PC-3 (cell line): ENCODE results near the gene ZFP3.
"Not testable (repeated sequence)": the region's sequence is repeated elsewhere in the genome, so short reads cannot be mapped to it uniquely, and the experiment has no call there.

ENCODE experiments used
- EZH2 ChIP-seq: fragments of 300-600 bp; sonication (generic); IDR thresholded peaks from one replicate; pipeline ENCODE4 v1.6.1; 2017; ENCODE audit warnings: antibody characterized with exemption, mild to moderate bottlenecking, low read length; ENCODE audit not compliant: unreplicated experiment
- TF ChIP-seq, protein P1 (sequence below): fragments of 300-600 bp; sonication (generic); conservative IDR thresholded peaks from 2 replicates; pipeline ENCODE4 v1.5.1; 2017; ENCODE audit warnings: antibody characterized with exemption, low read depth, mild to moderate bottlenecking, low read length

DNA sequence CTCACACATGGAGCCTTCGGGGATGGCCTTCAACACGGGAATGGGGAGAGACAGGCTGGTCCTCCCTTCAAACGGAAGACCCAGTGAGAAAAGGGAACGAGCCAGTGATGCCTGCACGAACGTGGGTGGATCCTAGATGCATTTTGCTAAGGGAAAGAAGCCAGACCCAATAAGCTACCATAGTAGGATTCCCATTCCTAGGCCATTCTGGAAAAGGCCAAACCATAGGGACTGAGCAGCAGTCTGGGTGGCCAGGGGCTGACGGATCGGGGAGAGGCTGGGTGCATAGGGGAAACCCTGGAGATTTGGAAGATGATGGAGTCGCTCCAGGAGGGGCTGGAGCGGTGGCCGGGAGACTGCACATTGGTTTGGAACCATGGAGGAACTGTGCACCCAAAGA is 56.3 kb downstream of the ZFP3 start:
- TF ChIP-seq, protein P1, sequence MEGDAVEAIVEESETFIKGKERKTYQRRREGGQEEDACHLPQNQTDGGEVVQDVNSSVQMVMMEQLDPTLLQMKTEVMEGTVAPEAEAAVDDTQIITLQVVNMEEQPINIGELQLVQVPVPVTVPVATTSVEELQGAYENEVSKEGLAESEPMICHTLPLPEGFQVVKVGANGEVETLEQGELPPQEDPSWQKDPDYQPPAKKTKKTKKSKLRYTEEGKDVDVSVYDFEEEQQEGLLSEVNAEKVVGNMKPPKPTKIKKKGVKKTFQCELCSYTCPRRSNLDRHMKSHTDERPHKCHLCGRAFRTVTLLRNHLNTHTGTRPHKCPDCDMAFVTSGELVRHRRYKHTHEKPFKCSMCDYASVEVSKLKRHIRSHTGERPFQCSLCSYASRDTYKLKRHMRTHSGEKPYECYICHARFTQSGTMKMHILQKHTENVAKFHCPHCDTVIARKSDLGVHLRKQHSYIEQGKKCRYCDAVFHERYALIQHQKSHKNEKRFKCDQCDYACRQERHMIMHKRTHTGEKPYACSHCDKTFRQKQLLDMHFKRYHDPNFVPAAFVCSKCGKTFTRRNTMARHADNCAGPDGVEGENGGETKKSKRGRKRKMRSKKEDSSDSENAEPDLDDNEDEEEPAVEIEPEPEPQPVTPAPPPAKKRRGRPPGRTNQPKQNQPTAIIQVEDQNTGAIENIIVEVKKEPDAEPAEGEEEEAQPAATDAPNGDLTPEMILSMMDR, result not testable (repeated sequence)
- TF ChIP-seq EZH2, result not testable (repeated sequence)
